Caco-2 (cell line): ENCODE data around the gene PLCB1. TPM values are rescaled to one million over a fixed set of nuclear protein-coding genes. Genes with fewer than 3 reads are reported as not detected.

Experiments
- BruUV-seq: library from RNA; stranded (reverse); fragments of 400-500 nt; replicated peaks from 2 replicates; lab custom pipeline; 2021; lab: Mats Ljungman, UMichigan
- CTCF ChIA-PET: fragments of 300-600 bp; sonication (Branson Sonifier 250); formaldehyde crosslinking; loops from one replicate; lab custom pipeline; 2022; ENCODE audit warnings: antibody characterized with exemption; lab: Charles Lee
- POLR2A ChIA-PET: fragments of 300-600 bp; sonication (Branson Sonifier 250); formaldehyde crosslinking; loops from one replicate; lab custom pipeline; 2022; ENCODE audit warnings: antibody characterized with exemption; lab: Charles Lee
- DNase-seq, 2 experiments: peaks; one replicate each; pipeline versions ENCODE4 v3.0.0 to v3.0.0-alpha.2; 2020 to 2022
- H3K27me3 ChIP-seq: replicated peaks from 2 replicates; pipeline ENCODE4 v1.6.0; 2011; ENCODE audit warnings: low read length; ENCODE audit not compliant: control insufficient read depth, insufficient read depth
- H3K36me3 ChIP-seq: 2 replicates; pipeline ENCODE4 v1.5.1; 2011; ENCODE audit warnings: low read length; ENCODE audit not compliant: control insufficient read depth, insufficient read depth
- H3K4me1 ChIP-seq: fragments of 250-450 bp; sonication (Bioruptor Pico); 2 replicates; pipeline ENCODE4 v1.5.1; 2020; ENCODE audit warnings: mild to moderate bottlenecking
- H3K4me3 ChIP-seq: 2 replicates; pipeline ENCODE4 v1.5.1; 2011; ENCODE audit warnings: low read depth, mild to moderate bottlenecking, control low read depth, low read length
- H3K9me3 ChIP-seq: fragments of 250-450 bp; sonication (Bioruptor Pico); 2 replicates; pipeline ENCODE4 v1.5.1; 2020; ENCODE audit warnings: mild to moderate bottlenecking, moderate library complexity
- H3K27ac Mint-ChIP-seq: one replicate; pipeline ENCODE4 v1.8.0; 2022; ENCODE audit warnings: mixed read lengths; ENCODE audit not compliant: unreplicated experiment
- H3K27me3 Mint-ChIP-seq: one replicate; pipeline ENCODE4 v1.8.0; 2022; ENCODE audit warnings: mixed read lengths; ENCODE audit not compliant: insufficient read depth, unreplicated experiment
- H3K36me3 Mint-ChIP-seq: one replicate; pipeline ENCODE4 v1.8.0; 2022; ENCODE audit warnings: mild to moderate bottlenecking, mixed read lengths; ENCODE audit not compliant: insufficient read depth, unreplicated experiment
- H3K4me1 Mint-ChIP-seq: one replicate; pipeline ENCODE4 v1.8.0; 2022; ENCODE audit warnings: low read depth, mixed read lengths; ENCODE audit not compliant: unreplicated experiment
- H3K4me3 Mint-ChIP-seq: one replicate; pipeline ENCODE4 v1.8.0; 2022; ENCODE audit warnings: mild to moderate bottlenecking, moderate library complexity, mixed read lengths; ENCODE audit not compliant: unreplicated experiment
- H3K9me3 Mint-ChIP-seq: one replicate; pipeline ENCODE4 v1.8.0; 2022; ENCODE audit warnings: mixed read lengths; ENCODE audit not compliant: unreplicated experiment
- intact Hi-C: fragments of 100-400 bp; cut with micrococcal nuclease; formaldehyde crosslinking; loops from one replicate; pipeline ENCODE4 v1.10.0; 2022; ENCODE audit not compliant: unreplicated experiment
- total RNA-seq: library from RNA; stranded (reverse); gene quantifications from 2 replicates; pipeline ENCODE4 v1.2.3, GENCODE V29; 2022
- TF ChIP-seq, protein P1 (sequence below), 2 experiments: fragments of 200-600 bp in 1 of 2; IDR thresholded peaks; 1 replicate in 1 of 2; 2 replicates in 1 of 2; pipeline versions ENCODE4 v1.5.1 to v1.8.0; 2011 to 2022; ENCODE audit warnings: antibody characterized with exemption in 1 of 2, control low read depth in 1 of 2, inconsistent platforms in 1 of 2, low read depth in 1 of 2, low read length in 1 of 2, mild to moderate bottlenecking in 1 of 2, moderate library complexity in 1 of 2; ENCODE audit not compliant: insufficient read depth in 1 of 2, severe bottlenecking in 1 of 2, unreplicated experiment in 1 of 2

Gene PLCB1
- total RNA-seq, 1 experiment from 2014 or later, result 105 TPM

DNA sequence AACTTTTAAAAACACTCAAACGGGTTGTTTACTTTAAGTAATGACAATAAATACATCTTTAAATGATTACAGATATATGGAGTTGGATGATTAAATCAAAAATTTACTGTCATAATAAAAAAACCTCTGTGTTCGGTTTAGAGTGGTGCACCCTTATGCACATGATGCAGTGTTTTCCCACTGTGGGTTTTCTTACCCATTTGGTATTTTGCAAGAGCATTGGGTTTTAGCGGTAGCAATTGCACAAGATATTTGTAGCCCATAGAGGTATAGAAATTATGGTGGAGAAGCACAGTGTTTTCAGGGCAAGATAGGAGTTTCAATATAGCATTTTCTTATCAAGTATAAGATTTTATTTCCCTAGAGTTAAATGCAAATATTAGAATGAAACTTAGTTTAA, 526.0 kb downstream of the PLCB1 start:
- no peak overlapping the region for H3K4me3 Mint-ChIP-seq
- Histone ChIP-seq H3K27me3 (no peaks in the 10 kb centered on the region), H3K4me1 (0 out of 2 replicates have a peak, but pooled peaks cover 7% of the 10 kb centered on the region), H3K9me3 (no peaks in the 10 kb centered on the region), H3K36me3 (no peaks in the 10 kb centered on the region), H3K4me3 (no peak overlapping the region)
- H3K36me3 Mint-ChIP-seq, result peaks cover 17% of the 10 kb centered on the region
- BruUV-seq, result no TSS peak
- TF ChIP-seq, protein P1, sequence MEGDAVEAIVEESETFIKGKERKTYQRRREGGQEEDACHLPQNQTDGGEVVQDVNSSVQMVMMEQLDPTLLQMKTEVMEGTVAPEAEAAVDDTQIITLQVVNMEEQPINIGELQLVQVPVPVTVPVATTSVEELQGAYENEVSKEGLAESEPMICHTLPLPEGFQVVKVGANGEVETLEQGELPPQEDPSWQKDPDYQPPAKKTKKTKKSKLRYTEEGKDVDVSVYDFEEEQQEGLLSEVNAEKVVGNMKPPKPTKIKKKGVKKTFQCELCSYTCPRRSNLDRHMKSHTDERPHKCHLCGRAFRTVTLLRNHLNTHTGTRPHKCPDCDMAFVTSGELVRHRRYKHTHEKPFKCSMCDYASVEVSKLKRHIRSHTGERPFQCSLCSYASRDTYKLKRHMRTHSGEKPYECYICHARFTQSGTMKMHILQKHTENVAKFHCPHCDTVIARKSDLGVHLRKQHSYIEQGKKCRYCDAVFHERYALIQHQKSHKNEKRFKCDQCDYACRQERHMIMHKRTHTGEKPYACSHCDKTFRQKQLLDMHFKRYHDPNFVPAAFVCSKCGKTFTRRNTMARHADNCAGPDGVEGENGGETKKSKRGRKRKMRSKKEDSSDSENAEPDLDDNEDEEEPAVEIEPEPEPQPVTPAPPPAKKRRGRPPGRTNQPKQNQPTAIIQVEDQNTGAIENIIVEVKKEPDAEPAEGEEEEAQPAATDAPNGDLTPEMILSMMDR (IDR thresholded peaks at IDR 0.05; ENCODE audit: insufficient read depth in 1 of 2, low read depth in 1 of 2, low read length in 1 of 2, severe bottlenecking in 1 of 2, unreplicated experiment in 1 of 2), result no peak
- H3K27ac Mint-ChIP-seq, result no peak overlapping the region
- CTCF ChIA-PET, result no interaction called here
- H3K9me3 Mint-ChIP-seq, result no peaks in the 10 kb centered on the region
- DNase-seq, result no peak
- POLR2A ChIA-PET, result no interaction called here
- no peaks in the 10 kb centered on the region for H3K27me3 Mint-ChIP-seq
- intact Hi-C loops, result no loop called here
- peaks cover 10% of the 10 kb centered on the region for H3K4me1 Mint-ChIP-seq

- peaks cover 17% of the 10 kb centered on the region for H3K36me3 Mint-ChIP-seq
- BruUV-seq, result no TSS peak
- Histone ChIP-seq H3K9me3 (no peaks in the 10 kb centered on the region), H3K4me1 (0 out of 2 replicates have a peak, but pooled peaks cover 7% of the 10 kb centered on the region), H3K4me3 (no peak overlapping the region), H3K36me3 (no peaks in the 10 kb centered on the region), H3K27me3 (no peaks in the 10 kb centered on the region)
- H3K4me3 Mint-ChIP-seq, result no peak overlapping the region
- TF ChIP-seq, protein P1 (IDR thresholded peaks at IDR 0.05; ENCODE audit: insufficient read depth in 1 of 2, low read depth in 1 of 2, low read length in 1 of 2, severe bottlenecking in 1 of 2, unreplicated experiment in 1 of 2), result no peak
- H3K27me3 Mint-ChIP-seq, result no peaks in the 10 kb centered on the region
- peaks cover 10% of the 10 kb centered on the region for H3K4me1 Mint-ChIP-seq
- H3K27ac Mint-ChIP-seq, result no peak overlapping the region
- CTCF ChIA-PET, result no interaction called here
- no peaks in the 10 kb centered on the region for H3K9me3 Mint-ChIP-seq
- POLR2A ChIA-PET, result no interaction called here
- intact Hi-C loops, result no loop called here
- no peak for DNase-seq
Measured at GRCh38 chr20:8661229-8661952, 529.3 kb downstream of the PLCB1 start.

- ChIA-PET CTCF (no interaction called here), POLR2A (no interaction called here)
- TF ChIP-seq, protein P1 (IDR thresholded peaks at IDR 0.05; ENCODE audit: insufficient read depth in 1 of 2, low read depth in 1 of 2, low read length in 1 of 2, severe bottlenecking in 1 of 2, unreplicated experiment in 1 of 2), result no peak
- no peak overlapping the region for H3K4me3 ChIP-seq
- no peak overlapping the region for H3K27ac Mint-ChIP-seq
- H3K9me3 Mint-ChIP-seq, result no peaks in the 10 kb centered on the region
- H3K4me1 ChIP-seq, result 0 out of 2 replicates have a peak, but pooled peaks cover under 1% of the 10 kb centered on the region
- no TSS peak for BruUV-seq
- no peaks in the 10 kb centered on the region for H3K27me3 Mint-ChIP-seq
- peaks cover 7% of the 10 kb centered on the region for H3K36me3 Mint-ChIP-seq
- H3K27me3 ChIP-seq, result no peaks in the 10 kb centered on the region
- H3K4me3 Mint-ChIP-seq, result no peak overlapping the region
- H3K4me1 Mint-ChIP-seq, result no peaks in the 10 kb centered on the region
- H3K9me3 ChIP-seq, result no peaks in the 10 kb centered on the region
- no peaks in the 10 kb centered on the region for H3K36me3 ChIP-seq
- intact Hi-C loops, result no loop called here
- DNase-seq, result no peak
Measured at GRCh38 chr20:8662433-8662954, 530.4 kb downstream of the PLCB1 start.
